Endothelial cell of umbilical vein (primary cell): ENCODE results near the gene RYR2. TPM values are rescaled to one million over a fixed set of nuclear protein-coding genes. Genes with fewer than 3 reads are reported as not detected.

ENCODE experiments used
- BruUV-seq: library from RNA; stranded (reverse); fragments of 400-500 nt; replicated peaks from 2 replicates; lab custom pipeline; 2021; lab: Mats Ljungman, UMichigan
- CTCF ChIA-PET: fragments of 300-600, 350-600 bp; sonication (Branson Sonifier 250); formaldehyde crosslinking; loops from one replicate; lab custom pipeline; 2021; ENCODE audit warnings: antibody characterized with exemption, inconsistent platforms; lab: Charles Lee
- POLR2A ChIA-PET: fragments of 300-600, 350-600 bp; sonication (Branson Sonifier 250); formaldehyde crosslinking; loops from one replicate; lab custom pipeline; 2021; ENCODE audit warnings: antibody characterized with exemption, inconsistent platforms; lab: Charles Lee
- DNase-seq: peaks from one replicate; pipeline ENCODE4 v3.0.0-alpha.2; 2011; ENCODE audit warnings: low read depth, low spot score
- FAIRE-seq: peaks from 2 replicates; lab custom pipeline; 2011; peaks lifted over from hg19 to GRCh38; lab: Jason Lieb, UNC
- H2AFZ ChIP-seq: 2 replicates; pipeline ENCODE4 v1.6.0; 2012; ENCODE audit warnings: low read depth, low read length, control low read depth, inconsistent platforms
- H3K27ac ChIP-seq: 2 replicates; pipeline ENCODE4 v1.5.1; 2011; ENCODE audit warnings: low read depth, mild to moderate bottlenecking, control low read depth, low read length, moderate library complexity; ENCODE audit not compliant: insufficient read depth
- H3K27me3 ChIP-seq, 2 experiments: 2 replicates each; pipeline versions ENCODE4 v1.6.0 to v1.6.1; 2011; ENCODE audit warnings: low read length in 2 of 2, mixed read lengths in 1 of 2; ENCODE audit not compliant: control insufficient read depth in 2 of 2, insufficient read depth in 2 of 2
- H3K36me3 ChIP-seq, 2 experiments: 2 replicates in 1 of 2; 3 replicates in 1 of 2; pipeline ENCODE4 v1.5.1; 2011; ENCODE audit warnings: low read length in 2 of 2, mild to moderate bottlenecking in 1 of 2, moderate library complexity in 1 of 2; ENCODE audit not compliant: control insufficient read depth in 2 of 2, insufficient read depth in 2 of 2; ENCODE audit errors: extremely low read depth in 1 of 2
- H3K4me1 ChIP-seq: 3 replicates; pipeline ENCODE4 v1.5.1; 2011; ENCODE audit warnings: mild to moderate bottlenecking, low read length; ENCODE audit not compliant: control insufficient read depth, insufficient read depth; ENCODE audit errors: extremely low read depth
- H3K4me2 ChIP-seq: 2 replicates; pipeline ENCODE4 v1.6.1; 2011; ENCODE audit warnings: low read length, control low read depth, mixed read lengths; ENCODE audit not compliant: insufficient read depth
- H3K4me3 ChIP-seq, 3 experiments: fragments of 200-600 bp in 1 of 3; sonication (generic), shearing (Covaris generic) in 1 of 3; replicated peaks in 1 of 3; 2 replicates each; pipeline ENCODE4 v1.5.1; 2011 to 2016; ENCODE audit warnings: control low read depth in 3 of 3, low read length in 3 of 3, mild to moderate bottlenecking in 2 of 3, inconsistent platforms in 1 of 3, low read depth in 1 of 3, moderate library complexity in 1 of 3; ENCODE audit not compliant: insufficient read depth in 1 of 3
- H3K79me2 ChIP-seq: 2 replicates; pipeline ENCODE4 v1.6.0; 2012; ENCODE audit warnings: low read length, inconsistent platforms; ENCODE audit not compliant: control insufficient read depth, insufficient read depth
- H3K9ac ChIP-seq: replicated peaks from 2 replicates; pipeline ENCODE3; 2011; ENCODE audit warnings: low read length, control low read depth; ENCODE audit not compliant: insufficient read depth; ENCODE audit errors: extremely low read depth
- H3K9me1 ChIP-seq: replicated peaks from 3 replicates; pipeline ENCODE4 v1.6.0; 2011; ENCODE audit warnings: mild to moderate bottlenecking, low read length; ENCODE audit not compliant: control insufficient read depth, insufficient read depth; ENCODE audit errors: extremely low read depth
- H3K9me3 ChIP-seq: replicated peaks from 2 replicates; pipeline ENCODE4 v1.5.1; 2012; ENCODE audit warnings: low read length, inconsistent platforms; ENCODE audit not compliant: control insufficient read depth, insufficient read depth
- H4K20me1 ChIP-seq: replicated peaks from 2 replicates; pipeline ENCODE3; 2011; ENCODE audit warnings: mild to moderate bottlenecking, low read length; ENCODE audit not compliant: control insufficient read depth, insufficient read depth; ENCODE audit errors: extremely low read depth
- EZH2 ChIP-seq: IDR thresholded peaks from 2 replicates; pipeline ENCODE4 v1.6.1; 2012; ENCODE audit warnings: borderline replicate concordance, low read depth, mild to moderate bottlenecking, moderate library complexity, low read length, inconsistent platforms; ENCODE audit not compliant: severe bottlenecking
- FOS ChIP-seq: IDR thresholded peaks from 2 replicates; pipeline ENCODE4 v1.6.1; 2011; ENCODE audit warnings: mild to moderate bottlenecking, low read length, moderate library complexity, borderline replicate concordance; ENCODE audit not compliant: insufficient read depth
- GATA2 ChIP-seq: IDR thresholded peaks from 2 replicates; pipeline ENCODE4 v1.7.0; 2011; ENCODE audit warnings: low read depth, mild to moderate bottlenecking, moderate library complexity, mixed read lengths, low read length; ENCODE audit not compliant: insufficient read length, insufficient read depth
- JUN ChIP-seq: IDR thresholded peaks from 2 replicates; pipeline ENCODE4 v1.6.1; 2011; ENCODE audit warnings: borderline replicate concordance, low read depth; ENCODE audit not compliant: insufficient read length, insufficient read depth
- MYC ChIP-seq: IDR thresholded peaks from one replicate; pipeline ENCODE4 v1.6.1; 2011; ENCODE audit warnings: mild to moderate bottlenecking, low read depth, low read length
- POLR2A ChIP-seq: IDR thresholded peaks from 2 replicates; pipeline ENCODE4 v1.6.1; 2012; ENCODE audit warnings: low read depth, mild to moderate bottlenecking, control low read depth, low read length
- POLR2AphosphoS5 ChIP-seq: IDR thresholded peaks from 2 replicates; pipeline ENCODE4 v1.6.1; 2012; ENCODE audit warnings: low read depth, mild to moderate bottlenecking, control low read depth, low read length, moderate library complexity; ENCODE audit not compliant: insufficient read depth
- dilution Hi-C: fragments of 300-500 bp; cut with MboI; formaldehyde crosslinking; loops from one replicate; pipeline ENCODE4 v1.15.0; 2019; ENCODE audit warnings: low sequenced_read_pairs; ENCODE audit not compliant: extremely low pct_ligation_motif_present
- intact Hi-C: fragments of 100-400 bp; cut with micrococcal nuclease; formaldehyde crosslinking; loops from one replicate; pipeline ENCODE4 v1.10.0; 2022
- polyA plus RNA-seq, 4 experiments: library from polyadenylated mRNA; depleted of rRNA in 3 of 4; stranded (reverse) in 3 of 4; unstranded in 1 of 4; fragments of >200 nt; gene quantifications; 2 replicates each; pipeline versions ENCODE4 v1.2.1 to v1.2.3, GENCODE V29; 2011 to 2012; ENCODE audit warnings: missing spikeins in 1 of 4
- total RNA-seq: library from RNA; stranded (reverse); gene quantifications from 2 replicates; pipeline ENCODE4 v1.2.3, GENCODE V29; 2021
- TF ChIP-seq, protein P1 (sequence below): IDR thresholded peaks from 2 replicates; pipeline ENCODE4 v1.6.1; 2011; ENCODE audit not compliant: insufficient read depth, insufficient read length

RYR2 gene
- total and polyA plus RNA-seq, 2 donors (not counting 3 experiments of a cell fraction or from before 2014, with no cell fraction given) = not detected

- H4K20me1 ChIP-seq = no peaks in the 10 kb centered on the region
- peaks cover under 1% of the 10 kb centered on the region for H3K9me3 ChIP-seq
- no peaks in the 10 kb centered on the region for H3K4me1 ChIP-seq
- no peak overlapping the region for H3K4me2 ChIP-seq
- no TSS peak for BruUV-seq
- no peaks in the 10 kb centered on the region for H3K36me3 ChIP-seq
- H3K9ac ChIP-seq = no peak overlapping the region
- DNase-seq (no peak), FAIRE-seq (no peak)
- H2AFZ ChIP-seq = no peak overlapping the region
- CTCF ChIA-PET = no interaction called here
- dilution Hi-C loops = no loop called here
- POLR2A ChIA-PET = no interaction called here
- no peak overlapping the region for H3K4me3 ChIP-seq
- no peaks in the 10 kb centered on the region for H3K9me1 ChIP-seq
- H3K27ac ChIP-seq = no peak overlapping the region
- H3K79me2 ChIP-seq = no peaks in the 10 kb centered on the region
- no peaks in the 10 kb centered on the region for H3K27me3 ChIP-seq
- intact Hi-C loops = no loop called here
- TF ChIP-seq JUN = no peak
- no peak for TF ChIP-seq POLR2A
- no peak for TF ChIP-seq POLR2AphosphoS5
- TF ChIP-seq FOS = no peak
- TF ChIP-seq MYC = no peak
- no peak for TF ChIP-seq EZH2
- TF ChIP-seq, protein P1, sequence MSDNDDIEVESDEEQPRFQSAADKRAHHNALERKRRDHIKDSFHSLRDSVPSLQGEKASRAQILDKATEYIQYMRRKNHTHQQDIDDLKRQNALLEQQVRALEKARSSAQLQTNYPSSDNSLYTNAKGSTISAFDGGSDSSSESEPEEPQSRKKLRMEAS = no peak
- no peak for TF ChIP-seq GATA2
These were observed 630.8 kb downstream of the RYR2 start for GRCh38 chr1:237672748-237673147.

DNA sequence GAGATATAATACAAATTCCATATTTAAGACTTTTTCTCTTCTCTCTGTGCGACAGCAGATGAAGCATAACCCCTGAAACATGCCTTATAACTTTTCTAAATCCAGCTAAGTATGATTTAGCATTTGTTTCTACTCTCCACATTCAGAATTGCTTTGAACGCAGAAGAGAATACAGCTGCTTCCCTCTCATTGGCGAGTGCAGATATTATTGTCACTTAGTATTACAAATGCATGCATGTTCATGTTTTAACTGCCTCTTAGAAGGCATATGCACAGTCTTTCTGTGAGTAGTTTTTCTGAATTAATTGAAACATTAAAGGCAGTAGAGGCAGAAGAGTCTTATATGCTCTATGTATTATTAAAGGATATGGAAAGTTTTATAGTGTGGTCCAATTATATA, 631.6 kb downstream of the RYR2 start:
- POLR2A ChIA-PET = no interaction called here

More for the DNA sequence above, 631.6 kb downstream of the RYR2 start:
- dilution Hi-C loops (no loop called here), intact Hi-C loops (no loop called here)
- Histone ChIP-seq H3K9me1 (no peaks in the 10 kb centered on the region), H3K79me2 (no peaks in the 10 kb centered on the region), H4K20me1 (no peaks in the 10 kb centered on the region), H3K4me2 (no peak overlapping the region), H3K27me3 (no peaks in the 10 kb centered on the region), H3K27ac (no peak overlapping the region), H3K9me3 (peaks cover 2% of the 10 kb centered on the region), H3K4me1 (no peaks in the 10 kb centered on the region), H2AFZ (no peak overlapping the region), H3K4me3 (no peak overlapping the region), H3K36me3 (no peaks in the 10 kb centered on the region), H3K9ac (no peak overlapping the region)
- DNase-seq (no peak), FAIRE-seq (no peak)
- CTCF ChIA-PET = no interaction called here
- no TSS peak for BruUV-seq
- TF ChIP-seq POLR2AphosphoS5 (no peak), MYC (no peak)
